H54 (cell line): ENCODE data around the gene OGDH.

Source experiments
- DNase-seq: peaks from one replicate; pipeline ENCODE4 v3.0.0; 2011; ENCODE audit warnings: low spot score, mixed read lengths; ENCODE audit not compliant: insufficient read length
- FAIRE-seq: peaks from 3 replicates; lab custom pipeline; 2011; peaks lifted over from hg19 to GRCh38; lab: Jason Lieb, UNC
- POLR2A ChIP-seq: IDR thresholded peaks from 2 replicates; pipeline ENCODE4 v1.6.1; 2011; ENCODE audit warnings: low read depth, mild to moderate bottlenecking, low read length

The OGDH gene

GRCh38 chr7:44755698-44756627, 149.5 kb downstream of the OGDH start:
- no peak for FAIRE-seq
- no peak for TF ChIP-seq POLR2A
- no peak for DNase-seq

DNA sequence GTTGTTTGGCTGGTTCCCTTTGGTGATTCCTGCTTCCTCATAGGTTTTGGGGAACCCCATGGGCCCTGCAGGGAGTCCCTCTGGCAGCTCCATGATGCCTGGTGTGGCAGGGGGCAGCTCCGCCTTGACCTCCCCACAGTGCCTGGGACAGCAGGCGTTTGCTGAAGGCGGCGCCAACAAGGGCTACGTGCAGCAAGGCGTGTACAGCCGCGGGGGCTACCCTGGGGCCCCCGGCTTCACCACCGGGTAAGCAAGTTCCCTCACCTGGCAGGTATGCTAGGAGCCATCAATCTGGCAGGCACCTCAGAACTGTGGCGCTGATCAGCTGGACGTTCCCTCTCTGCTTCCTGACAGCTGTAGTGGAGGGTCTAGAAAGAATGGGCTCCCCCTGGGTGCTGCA, 150.5 kb downstream of the OGDH start:
- no peak for DNase-seq
- TF ChIP-seq POLR2A = no peak
- no peak for FAIRE-seq

- FAIRE-seq (no peak), DNase-seq (no peak)
- no peak for TF ChIP-seq POLR2A
Measured at GRCh38 chr7:44757311-44757710, 150.9 kb downstream of the OGDH start.

- no peak for TF ChIP-seq POLR2A
- no peak for DNase-seq
- FAIRE-seq = no peak
Measured at GRCh38 chr7:44757739-44758138, 151.3 kb downstream of the OGDH start.
